Neuronal stem cell (in vitro differentiated cells): ENCODE data around the gene NLRP4. TPM values are rescaled to one million over a fixed set of nuclear protein-coding genes. Genes with fewer than 3 reads are reported as not detected.

Experiments
- DNase-seq: peaks from one replicate; pipeline ENCODE4 v3.0.0-alpha.2; 2013; ENCODE audit warnings: low spot score
- H2AFZ ChIP-seq: one replicate; pipeline ENCODE4 v1.6.1; 2013; ENCODE audit warnings: mild to moderate bottlenecking, low read length, inconsistent platforms
- H2AK5ac ChIP-seq: 2 replicates; pipeline ENCODE4 v1.6.1; 2013; ENCODE audit warnings: low read depth, mild to moderate bottlenecking, inconsistent platforms, low read length, moderate library complexity, mixed read lengths
- H2BK120ac ChIP-seq: 2 replicates; pipeline ENCODE4 v1.6.1; 2013; ENCODE audit warnings: low read depth, mild to moderate bottlenecking, inconsistent platforms, low read length, moderate library complexity, mixed read lengths
- H2BK12ac ChIP-seq: one replicate; pipeline ENCODE4 v1.6.1; 2013; ENCODE audit warnings: low read length, inconsistent platforms
- H2BK15ac ChIP-seq: 2 replicates; pipeline ENCODE4 v1.6.1; 2013; ENCODE audit warnings: mild to moderate bottlenecking, low read length, inconsistent platforms, mixed read lengths
- H2BK5ac ChIP-seq: one replicate; pipeline ENCODE4 v1.6.1; 2013; ENCODE audit warnings: inconsistent platforms, mild to moderate bottlenecking, low read length, moderate library complexity
- H3K14ac ChIP-seq: one replicate; pipeline ENCODE4 v1.6.1; 2013; ENCODE audit warnings: low read length, inconsistent platforms
- H3K18ac ChIP-seq: 2 replicates; pipeline ENCODE4 v1.6.1; 2013; ENCODE audit warnings: low read length, inconsistent platforms
- H3K23ac ChIP-seq: 2 replicates; pipeline ENCODE4 v1.6.1; 2013; ENCODE audit warnings: low read depth, mild to moderate bottlenecking, mixed read lengths, low read length, inconsistent platforms; ENCODE audit not compliant: poor library complexity
- H3K27ac ChIP-seq: replicated peaks from 3 replicates; pipeline ENCODE4 v1.5.1; 2013; ENCODE audit warnings: low read length, inconsistent platforms
- H3K27me3 ChIP-seq, 3 experiments: 2 replicates each; pipeline ENCODE4 v1.6.1; 2013; ENCODE audit warnings: low read length in 3 of 3, mild to moderate bottlenecking in 2 of 3, inconsistent platforms in 1 of 3, low read depth in 1 of 3, mixed read lengths in 1 of 3, moderate library complexity in 1 of 3; ENCODE audit not compliant: control insufficient read depth in 3 of 3, insufficient read depth in 3 of 3
- H3K36me3 ChIP-seq, 2 donors: replicated peaks in 1 of 2; 2 replicates each; pipeline ENCODE4 v1.6.1; 2013; ENCODE audit warnings: low read length in 2 of 2; ENCODE audit not compliant: control insufficient read depth in 2 of 2, insufficient read depth in 2 of 2
- H3K4ac ChIP-seq: 2 replicates; pipeline ENCODE4 v1.6.1; 2013; ENCODE audit warnings: inconsistent platforms, mild to moderate bottlenecking, low read length, moderate library complexity
- H3K4me1 ChIP-seq, 2 donors: 1 replicate in 1 of 2; 2 replicates in 1 of 2; pipeline ENCODE4 v1.6.1; 2013; ENCODE audit warnings: low read length in 2 of 2, low read depth in 1 of 2; ENCODE audit not compliant: control insufficient read depth in 2 of 2, insufficient read depth in 1 of 2
- H3K4me2 ChIP-seq: one replicate; pipeline ENCODE4 v1.6.1; 2013; ENCODE audit warnings: mild to moderate bottlenecking, low read length, inconsistent platforms; ENCODE audit not compliant: insufficient read depth, poor library complexity, severe bottlenecking
- H3K4me3 ChIP-seq, 2 donors: 2 replicates each; pipeline ENCODE4 v1.5.1; 2013; ENCODE audit warnings: low read length in 2 of 2, mild to moderate bottlenecking in 2 of 2, inconsistent platforms in 1 of 2, moderate library complexity in 1 of 2
- H3K79me1 ChIP-seq: one replicate; pipeline ENCODE4 v1.6.1; 2013; ENCODE audit warnings: low read depth, mild to moderate bottlenecking, inconsistent platforms, low read length, moderate library complexity
- H3K9ac ChIP-seq: one replicate; pipeline ENCODE4 v1.6.1; 2013; ENCODE audit warnings: mild to moderate bottlenecking, low read depth, low read length, inconsistent platforms; ENCODE audit not compliant: poor library complexity
- H3K9me3 ChIP-seq, 2 donors: replicated peaks in 1 of 2; 2 replicates each; pipeline versions ENCODE3 to v1.6.1; 2013; ENCODE audit warnings: low read length in 2 of 2, mild to moderate bottlenecking in 2 of 2, inconsistent platforms in 1 of 2, low read depth in 1 of 2, mixed read lengths in 1 of 2, moderate library complexity in 1 of 2; ENCODE audit not compliant: control insufficient read depth in 2 of 2, insufficient read depth in 1 of 2
- H4K8ac ChIP-seq: one replicate; pipeline ENCODE4 v1.6.1; 2013; ENCODE audit warnings: low read depth, mild to moderate bottlenecking, inconsistent platforms, low read length, moderate library complexity
- H4K91ac ChIP-seq: one replicate; pipeline ENCODE4 v1.6.1; 2013; ENCODE audit warnings: low read length, low read depth, mild to moderate bottlenecking, inconsistent platforms; ENCODE audit not compliant: poor library complexity
- WGBS, 2 donors: extraction: QIAGEN DNeasy Blood & Tissue Kit; methylation state at CpG; one replicate each; pipeline ENCODE4 v1.1.7; 2013; ENCODE audit warnings: missing lambda C conversion rate in 2 of 2, mixed read lengths in 1 of 2; ENCODE audit not compliant: insufficient read length in 2 of 2, insufficient replicate concordance in 1 of 2; ENCODE audit errors: extremely low coverage in 2 of 2; 5-methylcytosine and 5-hydroxymethylcytosine counted together
- polyA plus RNA-seq, 2 experiments: library from polyadenylated mRNA; stranded (reverse); fragments of 200-250 nt; gene quantifications; one replicate each; pipeline ENCODE4 v1.2.3, GENCODE V29; 2013

NLRP4 gene
- polyA plus RNA-seq (2013, experiment 1 of 2): not detected
- not detected for polyA plus RNA-seq (2013, experiment 2 of 2)

- H2BK15ac ChIP-seq: no peak within 1 kb of the TSS
- H2BK12ac ChIP-seq: no peak within 1 kb of the TSS
- no peaks in the 10 kb centered on the region for H3K4me1 ChIP-seq
- no peak within 1 kb of the TSS for H4K91ac ChIP-seq
- no peak within 1 kb of the TSS for H3K4me2 ChIP-seq
- no peak for DNase-seq
- no CpG with 5 or more reads among the region's 16 CpGs for WGBS, 2 donors
- H3K14ac ChIP-seq: no peak within 1 kb of the TSS
- peaks cover 0 to 4% (median 0%) of the 10 kb centered on the region in 3 experiments for H3K27me3 ChIP-seq
- peaks cover 0 to 19% of the 10 kb centered on the region in 2 donors for H3K9me3 ChIP-seq
- no peak within 1 kb of the TSS for H2BK5ac ChIP-seq
- no peak within 1 kb of the TSS for H3K9ac ChIP-seq
- no peak within 1 kb of the TSS for H3K27ac ChIP-seq
- H2BK120ac ChIP-seq: no peak within 1 kb of the TSS
- peak within 1 kb of the TSS; percentile 57 for H2AFZ ChIP-seq
- no peaks in the 10 kb centered on the region for H3K36me3 ChIP-seq
- H2AK5ac ChIP-seq: no peak within 1 kb of the TSS
- H3K4ac ChIP-seq: no peak within 1 kb of the TSS
- H4K8ac ChIP-seq: no peak within 1 kb of the TSS
- H3K79me1 ChIP-seq: no peaks in the 10 kb centered on the region
- no peak within 1 kb of the TSS for H3K18ac ChIP-seq
- H3K23ac ChIP-seq: no peak within 1 kb of the TSS
- H3K4me3 ChIP-seq: no peak within 1 kb of the TSS
These were observed at the start of gene NLRP4 for GRCh38 chr19:55836340-55836739. TSS of gene NLRP4 (plus strand) at chr19:55836540. CDS start at chr19:55852081, 15,541 bp downstream.

- peaks cover 0 to 27% of the 10 kb centered on the region in 2 donors for H3K9me3 ChIP-seq
- no peak overlapping the region for H2BK5ac ChIP-seq
- H2AK5ac ChIP-seq: no peak overlapping the region
- no peak overlapping the region for H3K27ac ChIP-seq
- no peak overlapping the region for H3K9ac ChIP-seq
- no peak overlapping the region for H3K4ac ChIP-seq
- H4K91ac ChIP-seq: no peak overlapping the region
- H3K23ac ChIP-seq: no peak overlapping the region
- no peaks in the 10 kb centered on the region for H3K4me1 ChIP-seq
- no peaks in the 10 kb centered on the region for H3K36me3 ChIP-seq
- no peaks in the 10 kb centered on the region for H3K27me3 ChIP-seq
- no peak overlapping the region for H3K4me3 ChIP-seq
- no peak overlapping the region for H2BK120ac ChIP-seq
- no peak overlapping the region for H2BK12ac ChIP-seq
- no peak overlapping the region for H3K14ac ChIP-seq
- no peak overlapping the region for H4K8ac ChIP-seq
- no peak overlapping the region for H2AFZ ChIP-seq
- H3K4me2 ChIP-seq: no peak overlapping the region
- no peak for DNase-seq
- no peak overlapping the region for H3K18ac ChIP-seq
- H2BK15ac ChIP-seq: no peak overlapping the region
- WGBS, 2 donors: no CpG with 5 or more reads among the region's 11 CpGs
- no peaks in the 10 kb centered on the region for H3K79me1 ChIP-seq
These were observed 41.3 kb upstream of the NLRP4 start for GRCh38 chr19:55795021-55795420.

GRCh38 chr19:55801416-55801815 is 34.9 kb upstream of the NLRP4 start:
- H3K36me3 ChIP-seq: no peaks in the 10 kb centered on the region
- no peak overlapping the region for H4K8ac ChIP-seq
- H3K27ac ChIP-seq: no peak overlapping the region
- H3K9ac ChIP-seq: no peak overlapping the region
- H3K14ac ChIP-seq: no peak overlapping the region
- no peak overlapping the region for H2BK5ac ChIP-seq
- H3K4ac ChIP-seq: no peak overlapping the region
- no peak for DNase-seq
- no peaks in the 10 kb centered on the region for H3K4me1 ChIP-seq
- no peak overlapping the region for H2BK15ac ChIP-seq
- H2AK5ac ChIP-seq: no peak overlapping the region
- H3K23ac ChIP-seq: no peak overlapping the region
- no peak overlapping the region for H2BK120ac ChIP-seq
- no peak overlapping the region for H3K4me2 ChIP-seq
- WGBS, 2 donors: no CpG with 5 or more reads among the region's 7 CpGs
- H4K91ac ChIP-seq: no peak overlapping the region
- H3K18ac ChIP-seq: no peak overlapping the region
- peaks cover 0 to 3% (median 0%) of the 10 kb centered on the region in 3 experiments for H3K27me3 ChIP-seq
- H2BK12ac ChIP-seq: no peak overlapping the region
- H3K4me3 ChIP-seq: no peak overlapping the region
- H3K9me3 ChIP-seq: peaks cover 0 to 23% of the 10 kb centered on the region in 2 donors
- no peaks in the 10 kb centered on the region for H3K79me1 ChIP-seq
- no peak overlapping the region for H2AFZ ChIP-seq

- Histone ChIP-seq H3K23ac (no peak overlapping the region), H3K14ac (no peak overlapping the region), H2BK12ac (no peak overlapping the region), H3K27ac (no peak overlapping the region), H3K9me3 (peaks cover 0 to 27% of the 10 kb centered on the region in 2 donors), H3K4me2 (no peak overlapping the region), H2BK120ac (no peak overlapping the region), H3K36me3 (no peaks in the 10 kb centered on the region), H3K4me3 (no peak overlapping the region), H3K18ac (no peak overlapping the region), H3K4ac (no peak overlapping the region), H4K91ac (no peak overlapping the region), H2AFZ (no peak overlapping the region), H3K79me1 (no peaks in the 10 kb centered on the region), H2AK5ac (no peak overlapping the region), H2BK5ac (no peak overlapping the region), H2BK15ac (no peak overlapping the region), H4K8ac (no peak overlapping the region), H3K27me3 (peaks cover 0 to 5% (median 0%) of the 10 kb centered on the region in 3 experiments), H3K4me1 (no peaks in the 10 kb centered on the region), H3K9ac (no peak overlapping the region)
- WGBS, 2 donors: no CpG with 5 or more reads among the region's 2 CpGs
- DNase-seq: no peak
These were observed 34.1 kb upstream of the NLRP4 start for GRCh38 chr19:55802281-55802680.
